Measurements from ENCODE around the gene KCNJ15.

GRCh38 chr21:38351961-38352521 is 95.2 kb downstream of the KCNJ15 start:
- TF ChIP-seq SIN3A (IDR thresholded peaks at IDR 0.05; ENCODE audit: low read depth): no peak
- TF ChIP-seq POLR2A (IDR thresholded peaks at IDR 0.05; ENCODE audit: borderline replicate concordance, extremely low read depth, insufficient read depth, insufficient read length): no peak
- no peak for TF ChIP-seq SP1 (IDR thresholded peaks at IDR 0.05; ENCODE audit: low read depth)
- TF ChIP-seq POLR2AphosphoS5 (IDR thresholded peaks at IDR 0.05; ENCODE audit: low read depth, low read length): no peak
- TF ChIP-seq TCF7L2 (IDR thresholded peaks at IDR 0.05; ENCODE audit: borderline replicate concordance, extremely low read depth, insufficient read depth, insufficient read length): no peak
- no peak for TF ChIP-seq JUND (IDR thresholded peaks at IDR 0.05)
- TF ChIP-seq CTCF (IDR thresholded peaks at IDR 0.05 in 2 of 3, conservative IDR thresholded peaks at IDR 0.05 in 1 of 3; ENCODE audit: borderline replicate concordance in 1 of 3, insufficient read depth in 1 of 3, low read depth in 2 of 3, low read length in 2 of 3): no peak

Data from HCT116 (cell line).